Cardiac muscle cell (in vitro differentiated cells and primary cell): ENCODE results near the gene CFAP54. TPM values are rescaled to one million over a fixed set of nuclear protein-coding genes. Genes with fewer than 3 reads are reported as not detected.

Experiments
- DNase-seq, 2 donors: peaks; one replicate each; pipeline versions ENCODE4 v3.0.0 to v3.0.0-alpha.2; 2010 to 2017; ENCODE audit warnings: low read depth in 1 of 2, low spot score in 1 of 2
- H3K27ac ChIP-seq: fragments of 200-600 bp; sonication (generic); 2 replicates; pipeline ENCODE4 v1.5.1; 2016
- H3K27me3 ChIP-seq: fragments of 200-600 bp; sonication (generic); 2 replicates; pipeline ENCODE4 v1.6.0; 2016; ENCODE audit warnings: control low read depth
- H3K36me3 ChIP-seq: fragments of 200-600 bp; sonication (generic); 2 replicates; pipeline ENCODE4 v1.5.1; 2016; ENCODE audit warnings: control low read depth
- H3K4me1 ChIP-seq: fragments of 200-600 bp; sonication (generic); 2 replicates; pipeline ENCODE4 v1.8.1; 2017; ENCODE audit warnings: low read depth, mild to moderate bottlenecking, mixed run types
- H3K4me3 ChIP-seq: fragments of 200-600 bp; sonication (generic); 2 replicates; pipeline ENCODE4 v1.5.1; 2016; ENCODE audit warnings: mild to moderate bottlenecking
- H3K9me3 ChIP-seq: fragments of 200-600 bp; sonication (generic); 2 replicates; pipeline ENCODE4 v1.5.1; 2017; ENCODE audit warnings: low read depth, mild to moderate bottlenecking, control low read depth
- CTCF ChIP-seq: IDR thresholded peaks from 2 replicates; pipeline ENCODE4 v1.5.1; 2012; ENCODE audit warnings: low read depth, mild to moderate bottlenecking, low read length
- polyA plus RNA-seq: library from polyadenylated mRNA; unstranded; fragments of >200 nt; fragmentation: Nextera tagmentation; extraction: Ambion mirVana; gene quantifications from 2 replicates; pipeline ENCODE4 v1.2.1, GENCODE V29; 2016
- total RNA-seq: library from RNA; depleted of rRNA; stranded (reverse); fragments of >200 nt; gene quantifications from 2 replicates; pipeline ENCODE4 v1.2.3, GENCODE V29; 2016

The CFAP54 gene
- total and polyA plus RNA-seq, 2 experiments from 2014 or later, result 0.86 to 2.0 TPM

GRCh38 chr12:96878704-96879103, 389.3 kb downstream of the CFAP54 start:
- Histone ChIP-seq H3K36me3 (no peaks in the 10 kb centered on the region), H3K4me1 (no peaks in the 10 kb centered on the region), H3K9me3 (no peaks in the 10 kb centered on the region), H3K4me3 (no peak overlapping the region), H3K27me3 (no peaks in the 10 kb centered on the region), H3K27ac (no peak overlapping the region)
- DNase-seq, result peak in 1 of 2 donors; percentile 85
- no peak for TF ChIP-seq CTCF

GRCh38 chr12:96879301-96879700, 389.9 kb downstream of the CFAP54 start:
- no peak overlapping the region for H3K4me3 ChIP-seq
- H3K36me3 ChIP-seq, result no peaks in the 10 kb centered on the region
- H3K27me3 ChIP-seq, result no peaks in the 10 kb centered on the region
- H3K4me1 ChIP-seq, result no peaks in the 10 kb centered on the region
- no peak overlapping the region for H3K27ac ChIP-seq
- DNase-seq, result no peak
- TF ChIP-seq CTCF, result no peak
- H3K9me3 ChIP-seq, result no peaks in the 10 kb centered on the region

GRCh38 chr12:96880220-96880619, 390.8 kb downstream of the CFAP54 start:
- Histone ChIP-seq H3K36me3 (no peaks in the 10 kb centered on the region), H3K9me3 (no peaks in the 10 kb centered on the region), H3K4me3 (no peak overlapping the region), H3K4me1 (no peaks in the 10 kb centered on the region), H3K27ac (no peak overlapping the region), H3K27me3 (no peaks in the 10 kb centered on the region)
- peak in 1 of 2 donors; percentile 27 for DNase-seq
- TF ChIP-seq CTCF, result no peak

GRCh38 chr12:96881608-96882007, 392.2 kb downstream of the CFAP54 start:
- no peak overlapping the region for H3K27ac ChIP-seq
- no peaks in the 10 kb centered on the region for H3K4me1 ChIP-seq
- H3K4me3 ChIP-seq, result no peak overlapping the region
- DNase-seq, result no peak
- no peaks in the 10 kb centered on the region for H3K36me3 ChIP-seq
- no peaks in the 10 kb centered on the region for H3K27me3 ChIP-seq
- H3K9me3 ChIP-seq, result no peaks in the 10 kb centered on the region
- no peak for TF ChIP-seq CTCF

GRCh38 chr12:96882862-96883261, 393.5 kb downstream of the CFAP54 start:
- Histone ChIP-seq H3K27ac (no peak overlapping the region), H3K36me3 (no peaks in the 10 kb centered on the region), H3K9me3 (no peaks in the 10 kb centered on the region), H3K4me1 (peaks cover 6% of the 10 kb centered on the region), H3K4me3 (no peak overlapping the region), H3K27me3 (no peaks in the 10 kb centered on the region)
- TF ChIP-seq CTCF, result no peak
- peak in 1 of 2 donors; percentile 71 for DNase-seq

GRCh38 chr12:96883571-96883970, 394.2 kb downstream of the CFAP54 start:
- H3K27ac ChIP-seq, result no peak overlapping the region
- no peak overlapping the region for H3K4me3 ChIP-seq
- no peaks in the 10 kb centered on the region for H3K36me3 ChIP-seq
- peaks cover 6% of the 10 kb centered on the region for H3K4me1 ChIP-seq
- H3K27me3 ChIP-seq, result no peaks in the 10 kb centered on the region
- DNase-seq, result no peak
- no peaks in the 10 kb centered on the region for H3K9me3 ChIP-seq
- no peak for TF ChIP-seq CTCF
